ENCODE data around the gene GDF10.

The GDF10 gene

GRCh38 chr10:47354165-47354564 lies 54.2 kb downstream of the GDF10 start:
- no peak for DNase-seq (ENCODE audit: low spot score)

DNA sequence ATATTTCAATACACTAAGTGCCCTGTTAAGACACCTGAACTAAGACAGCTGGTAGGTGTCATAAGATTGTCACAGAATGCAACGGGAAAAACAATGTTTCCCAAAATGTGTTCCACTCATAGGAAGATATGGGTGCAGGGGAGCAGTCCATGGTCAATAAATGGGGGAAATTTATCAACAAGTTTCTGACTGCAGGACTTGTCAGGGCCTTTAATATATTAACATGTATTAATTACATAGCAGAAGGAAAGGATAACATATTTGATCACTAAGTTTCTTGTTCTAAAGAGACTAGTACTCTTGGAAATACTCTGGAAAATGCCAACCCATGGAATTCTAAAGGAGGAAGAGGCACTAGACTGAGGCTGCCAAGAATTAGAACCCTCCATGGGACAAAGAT lies 54.9 kb downstream of the GDF10 start:
- no peak for DNase-seq (ENCODE audit: low spot score)

DNA sequence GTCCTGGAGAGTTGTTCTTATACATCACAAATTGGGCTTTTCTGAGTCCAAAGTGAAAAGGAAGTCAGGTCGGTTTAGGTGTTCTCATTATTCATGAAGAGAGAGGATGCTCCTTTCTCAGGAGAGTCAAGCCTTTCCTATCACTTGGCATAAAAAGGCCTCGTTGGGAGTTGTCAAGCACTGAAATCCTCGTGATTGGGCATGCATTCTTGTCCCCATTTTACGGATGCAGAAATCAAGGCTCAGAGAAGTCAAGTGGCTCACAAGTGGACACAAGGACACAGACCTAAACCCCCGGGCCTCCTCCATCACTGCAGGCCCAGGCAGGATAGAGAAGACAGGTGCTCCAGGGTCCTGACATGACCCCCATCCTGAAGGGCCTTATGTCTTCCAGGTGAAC lies 56.7 kb downstream of the GDF10 start:
- no peak for DNase-seq (ENCODE audit: low spot score)

DNA sequence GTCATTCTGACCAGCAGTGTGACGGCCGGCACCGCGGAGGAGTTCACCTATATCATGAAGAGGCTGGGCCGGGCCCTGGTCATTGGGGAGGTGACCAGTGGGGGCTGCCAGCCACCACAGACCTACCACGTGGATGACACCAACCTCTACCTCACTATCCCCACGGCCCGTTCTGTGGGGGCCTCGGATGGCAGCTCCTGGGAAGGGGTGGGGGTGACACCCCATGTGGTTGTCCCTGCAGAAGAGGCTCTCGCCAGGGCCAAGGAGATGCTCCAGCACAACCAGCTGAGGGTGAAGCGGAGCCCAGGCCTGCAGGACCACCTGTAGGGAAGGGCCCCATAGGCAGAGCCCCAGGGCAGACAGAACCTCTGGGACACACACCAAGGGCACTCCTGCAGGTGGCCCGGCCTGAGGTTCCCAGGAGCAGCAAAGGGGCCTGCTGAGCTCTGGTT lies 57.2 kb downstream of the GDF10 start:
- no peak for DNase-seq (ENCODE audit: low spot score)

GRCh38 chr10:47357911-47358310 lies 57.9 kb downstream of the GDF10 start:
- DNase-seq (ENCODE audit: low spot score), result no peak

- DNase-seq (ENCODE audit: low spot score), result no peak
Observed at GRCh38 chr10:47358457-47358856, 58.5 kb downstream of the GDF10 start.

GRCh38 chr10:47359101-47359500 lies 59.1 kb downstream of the GDF10 start:
- no peak for DNase-seq (ENCODE audit: low spot score)

DNA sequence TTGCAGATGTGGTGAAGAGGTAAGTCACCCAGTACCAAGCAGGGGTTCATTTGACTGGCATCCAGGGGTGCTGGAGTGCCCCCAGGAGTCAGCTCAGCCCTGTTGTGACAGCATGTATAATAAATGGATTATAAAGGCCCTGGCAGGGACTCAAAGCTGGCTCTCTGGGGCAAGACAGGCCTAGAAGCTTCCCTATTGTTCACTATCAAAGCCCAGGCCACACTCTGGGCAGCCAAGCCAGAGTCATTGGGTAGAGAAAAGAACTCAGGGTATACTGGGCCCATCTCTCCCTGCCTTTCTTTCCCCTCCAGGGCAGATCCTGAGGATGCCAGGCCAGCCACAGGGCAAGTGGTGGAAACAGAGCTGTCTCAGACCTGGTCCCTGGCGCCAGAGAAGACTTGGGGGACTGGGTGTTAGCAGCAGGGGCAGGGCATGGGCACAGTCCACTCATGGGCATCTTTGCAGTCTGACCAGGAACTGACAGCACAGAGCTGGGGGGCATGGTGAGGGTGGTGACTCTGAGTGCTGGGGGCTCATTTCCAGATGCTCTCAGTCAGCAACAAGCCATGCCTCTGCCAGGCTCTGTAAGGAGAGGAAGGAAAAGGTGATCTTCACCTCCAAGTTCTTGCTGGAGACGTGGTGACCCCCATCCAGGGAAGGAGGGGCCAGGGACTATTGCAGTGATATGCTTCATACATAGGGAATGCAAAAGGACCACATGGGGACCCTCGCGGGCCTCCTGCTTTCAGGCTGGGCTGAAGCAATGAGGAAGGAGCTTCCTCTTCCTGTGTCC lies 59.8 kb downstream of the GDF10 start:
- no peak for DNase-seq (ENCODE audit: low spot score)

DNA sequence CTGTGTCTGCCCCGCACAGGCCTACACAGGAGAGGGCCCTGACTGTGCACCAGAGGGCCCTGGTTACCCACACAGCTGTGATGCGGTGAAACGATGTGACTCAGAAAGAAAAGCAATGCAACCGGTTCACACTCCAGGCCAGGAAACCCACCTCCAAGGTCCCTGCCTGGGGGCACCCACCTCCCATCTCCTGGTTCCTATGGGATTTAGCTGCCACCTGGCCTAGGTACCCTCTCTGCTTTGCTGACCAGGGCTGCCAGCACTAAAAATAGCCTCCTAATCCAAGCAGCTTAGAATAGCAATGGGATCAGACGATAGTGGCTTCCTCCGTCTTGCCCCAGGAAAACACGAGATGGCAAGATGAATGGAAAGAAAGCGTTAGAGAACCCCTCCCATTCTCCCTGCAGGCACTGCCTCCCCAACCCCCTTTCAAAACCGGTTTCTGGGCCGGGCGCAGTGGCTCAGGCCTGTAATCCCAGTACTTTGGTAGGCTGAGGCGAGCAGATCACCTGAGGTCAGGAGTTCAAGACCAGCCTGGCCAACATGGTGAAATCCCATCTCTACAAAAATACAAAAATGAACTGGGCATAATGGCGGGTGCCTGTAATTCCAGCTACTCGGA lies 60.5 kb downstream of the GDF10 start:
- no peak for DNase-seq (ENCODE audit: low spot score)

GRCh38 chr10:47361293-47361692 lies 61.3 kb downstream of the GDF10 start:
- no peak for DNase-seq (ENCODE audit: low spot score)

DNA sequence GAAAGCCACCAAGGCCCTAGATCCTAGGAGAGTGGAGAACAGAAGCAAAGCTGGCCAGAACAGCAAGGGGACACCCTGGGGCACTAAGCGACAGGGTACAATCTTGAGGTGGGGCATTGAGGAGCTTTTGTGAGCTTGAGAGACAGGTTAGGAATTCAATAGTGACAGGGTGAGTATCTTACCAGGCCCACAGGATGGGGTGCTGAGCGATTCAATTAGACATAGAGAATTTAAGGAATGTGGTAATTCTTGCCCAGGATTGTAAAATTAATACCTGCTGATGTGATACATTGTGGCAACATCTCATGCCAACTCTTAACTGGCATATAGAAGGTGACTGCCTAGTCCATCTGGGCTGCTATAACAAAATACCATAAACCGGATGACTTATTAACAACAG lies 62.2 kb downstream of the GDF10 start:
- peak; percentile 2 for DNase-seq (ENCODE audit: low spot score)
